ENCODE data around the gene KIDINS220.

Gene KIDINS220

DNA sequence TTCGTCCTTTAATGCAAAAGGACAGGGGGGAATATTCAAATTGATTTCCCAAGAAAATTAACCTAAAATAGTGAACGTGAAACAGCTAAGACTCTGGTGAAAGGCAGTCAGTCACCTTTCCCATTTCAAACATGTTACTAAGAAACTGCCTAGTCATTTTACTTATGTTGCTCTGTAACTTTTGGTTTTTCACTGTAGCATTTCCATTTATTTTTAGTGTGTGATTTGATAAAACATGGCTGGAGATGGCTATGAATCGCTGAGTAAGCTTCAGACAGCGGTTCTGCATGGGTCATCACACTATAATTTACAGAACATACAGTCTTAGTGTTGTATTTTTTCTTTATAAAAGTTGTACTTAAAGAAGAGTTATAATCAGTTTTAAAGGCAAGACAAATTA lies 16.0 kb upstream of the KIDINS220 start:
- Histone ChIP-seq H3K4me3 (ENCODE audit: extremely low read depth, insufficient read depth, low read length, poor library complexity, severe bottlenecking) (no peak overlapping the region), H3K36me3 (ENCODE audit: control insufficient read depth, insufficient read depth, low read length) (peaks cover 16% of the 10 kb centered on the region), H3K4me1 (ENCODE audit: control insufficient read depth, insufficient read depth, low read length, poor library complexity, severe bottlenecking) (no peaks in the 10 kb centered on the region), H3K9me3 (ENCODE audit: control insufficient read depth, low read length) (no peaks in the 10 kb centered on the region), H3K27ac (ENCODE audit: low read depth, low read length, severe bottlenecking) (no peak overlapping the region)
- WGBS, 2 experiments (ENCODE audit: insufficient coverage in 2 of 2), result 100% methylated on average over 1 of the region's 4 CpGs; no CpG with 5 or more reads in 1 of the 2 experiments

GRCh38 chr2:8851811-8852560 lies 14.6 kb upstream of the KIDINS220 start:
- H3K9me3 ChIP-seq (ENCODE audit: control insufficient read depth, low read length), result no peaks in the 10 kb centered on the region
- H3K4me3 ChIP-seq (ENCODE audit: extremely low read depth, insufficient read depth, low read length, poor library complexity, severe bottlenecking), result no peak overlapping the region
- H3K36me3 ChIP-seq (ENCODE audit: control insufficient read depth, insufficient read depth, low read length), result peaks cover 5% of the 10 kb centered on the region
- 82 to 89% methylated on average over 6 to 9 of the region's 10 CpGs for WGBS, 2 experiments (ENCODE audit: insufficient coverage in 2 of 2)
- H3K4me1 ChIP-seq (ENCODE audit: control insufficient read depth, insufficient read depth, low read length, poor library complexity, severe bottlenecking), result no peaks in the 10 kb centered on the region
- no peak overlapping the region for H3K27ac ChIP-seq (ENCODE audit: low read depth, low read length, severe bottlenecking)

DNA sequence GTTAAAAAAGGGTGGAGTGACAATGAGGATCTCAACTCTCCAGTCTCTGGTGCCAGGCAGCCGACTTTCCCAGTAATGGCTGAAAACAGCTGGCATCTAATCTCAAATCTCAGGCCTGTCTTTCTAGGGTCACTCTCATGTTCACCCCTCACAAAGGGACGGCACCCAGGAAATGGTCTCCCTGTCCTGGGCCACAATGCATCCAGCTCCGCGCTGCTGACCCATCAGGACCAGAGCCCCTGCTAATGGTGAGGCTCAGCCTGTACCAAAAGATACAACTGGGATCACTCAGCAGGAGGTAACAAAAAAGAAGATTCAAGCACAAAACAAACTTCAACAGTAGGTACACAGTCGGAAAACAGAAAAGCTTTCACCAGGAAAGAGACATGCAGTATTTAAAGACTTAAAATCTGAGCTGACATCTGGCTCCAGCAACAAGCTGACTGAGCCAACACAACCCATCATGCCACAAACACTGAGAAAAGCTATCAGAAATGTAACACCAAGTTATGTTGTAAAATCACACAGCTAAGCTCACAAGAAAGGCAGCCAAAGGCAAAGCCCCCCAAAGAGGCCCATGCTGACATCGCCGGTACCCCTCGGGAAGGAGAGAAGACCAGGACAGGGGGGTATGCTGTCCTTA lies 13.6 kb upstream of the KIDINS220 start:
- H3K9me3 ChIP-seq (ENCODE audit: control insufficient read depth, low read length), result no peaks in the 10 kb centered on the region
- H3K4me3 ChIP-seq (ENCODE audit: extremely low read depth, insufficient read depth, low read length, poor library complexity, severe bottlenecking), result no peak overlapping the region
- no peak overlapping the region for H3K27ac ChIP-seq (ENCODE audit: low read depth, low read length, severe bottlenecking)
- H3K4me1 ChIP-seq (ENCODE audit: control insufficient read depth, insufficient read depth, low read length, poor library complexity, severe bottlenecking), result no peaks in the 10 kb centered on the region
- H3K36me3 ChIP-seq (ENCODE audit: control insufficient read depth, insufficient read depth, low read length), result no peaks in the 10 kb centered on the region
- 93 to 95% methylated on average over 7 to 8 of the region's 8 CpGs for WGBS, 2 experiments (ENCODE audit: insufficient coverage in 2 of 2)

GRCh38 chr2:8849327-8849726 lies 11.9 kb upstream of the KIDINS220 start:
- WGBS, 2 experiments (ENCODE audit: insufficient coverage in 2 of 2), result 85 to 93% methylated on average over 2 to 4 of the region's 4 CpGs
- H3K36me3 ChIP-seq (ENCODE audit: control insufficient read depth, insufficient read depth, low read length), result no peaks in the 10 kb centered on the region
- H3K4me3 ChIP-seq (ENCODE audit: extremely low read depth, insufficient read depth, low read length, poor library complexity, severe bottlenecking), result no peak overlapping the region
- H3K4me1 ChIP-seq (ENCODE audit: control insufficient read depth, insufficient read depth, low read length, poor library complexity, severe bottlenecking), result no peaks in the 10 kb centered on the region
- no peak overlapping the region for H3K27ac ChIP-seq (ENCODE audit: low read depth, low read length, severe bottlenecking)
- no peaks in the 10 kb centered on the region for H3K9me3 ChIP-seq (ENCODE audit: control insufficient read depth, low read length)

DNA sequence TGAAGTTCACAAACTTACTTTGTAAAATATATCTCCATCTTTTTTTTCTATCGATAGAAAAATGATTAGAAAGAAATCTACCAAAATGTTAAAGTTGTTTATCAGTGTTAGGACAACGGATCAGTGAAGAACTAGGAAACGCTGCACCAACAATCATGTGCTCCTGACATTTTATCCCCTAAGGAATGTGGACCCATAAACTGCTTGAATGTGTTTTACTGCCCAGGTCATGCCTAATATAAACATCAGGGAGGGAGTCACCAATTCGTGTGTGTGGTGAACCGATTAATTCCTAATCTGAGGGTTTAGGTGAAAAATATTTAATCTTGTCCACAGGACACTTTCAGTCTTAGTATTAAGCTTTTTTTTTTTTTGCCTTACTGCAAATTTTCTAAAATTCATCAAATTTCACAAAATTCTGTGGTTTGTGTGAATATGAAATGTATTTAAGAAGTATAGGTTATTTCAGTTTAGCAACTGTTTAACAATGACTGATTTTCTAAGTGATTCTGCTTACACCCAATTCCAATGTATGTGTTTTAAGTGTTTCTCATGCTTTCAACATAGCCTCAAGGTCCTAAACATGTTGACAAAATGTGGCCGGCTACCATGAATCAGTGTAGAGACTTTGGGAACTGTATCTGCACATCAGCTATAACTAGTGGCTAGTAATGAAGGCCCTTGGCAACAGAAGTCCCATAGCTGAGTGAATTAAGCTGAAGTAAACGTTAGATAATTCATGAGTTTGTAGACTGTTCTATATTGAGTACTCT lies 11.1 kb upstream of the KIDINS220 start:
- no peak overlapping the region for H3K4me3 ChIP-seq (ENCODE audit: extremely low read depth, insufficient read depth, low read length, poor library complexity, severe bottlenecking)
- 97 to 100% methylated on average over 3 to 4 of the region's 7 CpGs for WGBS, 2 experiments (ENCODE audit: insufficient coverage in 2 of 2)
- no peaks in the 10 kb centered on the region for H3K36me3 ChIP-seq (ENCODE audit: control insufficient read depth, insufficient read depth, low read length)
- no peaks in the 10 kb centered on the region for H3K4me1 ChIP-seq (ENCODE audit: control insufficient read depth, insufficient read depth, low read length, poor library complexity, severe bottlenecking)
- no peak overlapping the region for H3K27ac ChIP-seq (ENCODE audit: low read depth, low read length, severe bottlenecking)
- no peaks in the 10 kb centered on the region for H3K9me3 ChIP-seq (ENCODE audit: control insufficient read depth, low read length)

GRCh38 chr2:8847400-8847799 lies 10.0 kb upstream of the KIDINS220 start:
- no peak overlapping the region for H3K27ac ChIP-seq (ENCODE audit: low read depth, low read length, severe bottlenecking)
- 94 to 100% methylated on average over 4 to 6 of the region's 6 CpGs for WGBS, 2 experiments (ENCODE audit: insufficient coverage in 2 of 2)
- H3K9me3 ChIP-seq (ENCODE audit: control insufficient read depth, low read length), result no peaks in the 10 kb centered on the region
- no peak overlapping the region for H3K4me3 ChIP-seq (ENCODE audit: extremely low read depth, insufficient read depth, low read length, poor library complexity, severe bottlenecking)
- no peaks in the 10 kb centered on the region for H3K36me3 ChIP-seq (ENCODE audit: control insufficient read depth, insufficient read depth, low read length)
- no peaks in the 10 kb centered on the region for H3K4me1 ChIP-seq (ENCODE audit: control insufficient read depth, insufficient read depth, low read length, poor library complexity, severe bottlenecking)

- no peaks in the 10 kb centered on the region for H3K4me1 ChIP-seq (ENCODE audit: control insufficient read depth, insufficient read depth, low read length, poor library complexity, severe bottlenecking)
- peaks cover 5% of the 10 kb centered on the region for H3K9me3 ChIP-seq (ENCODE audit: control insufficient read depth, low read length)
- no peak overlapping the region for H3K27ac ChIP-seq (ENCODE audit: low read depth, low read length, severe bottlenecking)
- H3K4me3 ChIP-seq (ENCODE audit: extremely low read depth, insufficient read depth, low read length, poor library complexity, severe bottlenecking), result no peak overlapping the region
- no peaks in the 10 kb centered on the region for H3K36me3 ChIP-seq (ENCODE audit: control insufficient read depth, insufficient read depth, low read length)
- 83 to 95% methylated on average over 4 of the region's 4 CpGs for WGBS, 2 experiments (ENCODE audit: insufficient coverage in 2 of 2)
Observed at GRCh38 chr2:8841932-8842331, 4.5 kb upstream of the KIDINS220 start.

DNA sequence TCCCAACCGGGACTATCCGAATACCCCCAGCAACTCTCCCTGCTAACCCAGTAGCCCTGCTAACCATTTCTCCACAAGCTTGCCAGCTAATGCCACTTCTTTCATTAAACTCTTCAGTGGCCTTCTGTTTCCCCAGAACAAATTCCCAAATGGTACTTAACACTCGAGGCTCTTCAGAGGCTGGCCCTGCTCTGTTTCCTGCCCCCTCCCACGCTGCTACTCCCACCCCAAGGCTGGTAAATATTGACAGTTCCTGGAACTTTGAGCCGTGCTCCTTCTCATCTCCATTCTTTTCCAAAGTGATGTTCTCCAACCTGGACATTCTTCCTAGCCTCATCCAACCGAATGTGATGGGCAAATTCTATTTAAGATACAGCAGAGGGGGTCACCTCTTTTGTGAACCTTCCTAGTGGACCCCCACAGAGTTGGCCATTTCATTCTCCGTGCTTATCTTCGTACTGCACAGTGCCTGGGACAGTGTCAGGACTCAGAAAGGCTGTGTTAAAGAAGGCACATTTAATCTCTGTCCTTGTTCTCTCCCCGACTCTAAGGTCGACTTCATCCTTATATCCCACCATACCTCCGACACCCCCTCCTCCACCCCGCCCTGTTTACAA lies 3.2 kb upstream of the KIDINS220 start:
- Histone ChIP-seq H3K4me1 (ENCODE audit: control insufficient read depth, insufficient read depth, low read length, poor library complexity, severe bottlenecking) (no peaks in the 10 kb centered on the region), H3K9me3 (ENCODE audit: control insufficient read depth, low read length) (peaks cover 5% of the 10 kb centered on the region), H3K27ac (ENCODE audit: low read depth, low read length, severe bottlenecking) (no peak overlapping the region), H3K4me3 (ENCODE audit: extremely low read depth, insufficient read depth, low read length, poor library complexity, severe bottlenecking) (no peak overlapping the region), H3K36me3 (ENCODE audit: control insufficient read depth, insufficient read depth, low read length) (no peaks in the 10 kb centered on the region)
- 88 to 91% methylated on average over 6 to 9 of the region's 12 CpGs for WGBS, 2 experiments (ENCODE audit: insufficient coverage in 2 of 2)

DNA sequence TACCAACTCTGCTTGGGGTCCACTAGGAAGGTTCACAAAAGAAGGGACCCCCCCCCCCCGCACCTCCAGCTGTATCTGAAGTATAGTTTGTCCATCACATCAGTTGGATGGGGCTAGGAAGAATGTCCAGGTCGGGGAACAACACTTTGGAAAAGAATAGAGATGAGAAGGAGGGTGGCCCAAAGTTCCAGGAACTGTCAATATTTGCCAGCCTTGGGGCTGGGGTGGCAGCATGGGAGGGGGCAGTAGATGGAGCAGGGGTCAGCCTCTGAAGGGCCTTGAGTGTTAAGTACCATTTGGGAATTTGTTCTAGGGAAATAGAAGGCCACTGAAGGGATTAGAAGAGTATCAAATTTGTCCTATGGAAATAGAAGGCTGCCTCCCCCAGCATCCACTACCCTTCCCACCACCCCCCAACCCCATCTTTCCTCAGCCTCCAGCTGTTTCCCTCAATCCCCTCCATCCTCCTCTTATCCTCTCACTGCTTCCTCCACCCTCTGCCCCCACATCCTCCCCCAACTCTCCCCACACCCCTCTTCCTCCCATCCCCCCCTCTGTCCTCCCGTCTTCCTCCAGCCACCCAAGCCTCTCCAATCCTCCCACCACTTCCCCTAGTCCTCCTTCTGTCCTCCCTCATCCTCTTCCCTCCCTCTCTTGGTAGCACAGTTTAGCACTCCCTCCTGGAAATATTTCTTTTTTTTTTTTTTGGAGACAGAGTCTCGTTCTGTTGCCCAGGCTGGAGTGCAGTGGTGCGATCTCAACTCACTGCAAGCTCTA lies 2.0 kb upstream of the KIDINS220 start:
- 94 to 100% methylated on average over 1 to 4 of the region's 5 CpGs for WGBS, 2 experiments (ENCODE audit: insufficient coverage in 2 of 2)
- H3K36me3 ChIP-seq (ENCODE audit: control insufficient read depth, insufficient read depth, low read length), result no peaks in the 10 kb centered on the region
- H3K4me3 ChIP-seq (ENCODE audit: extremely low read depth, insufficient read depth, low read length, poor library complexity, severe bottlenecking), result no peak overlapping the region
- H3K27ac ChIP-seq (ENCODE audit: low read depth, low read length, severe bottlenecking), result no peak overlapping the region
- H3K4me1 ChIP-seq (ENCODE audit: control insufficient read depth, insufficient read depth, low read length, poor library complexity, severe bottlenecking), result no peaks in the 10 kb centered on the region
- H3K9me3 ChIP-seq (ENCODE audit: control insufficient read depth, low read length), result peaks cover 5% of the 10 kb centered on the region

DNA sequence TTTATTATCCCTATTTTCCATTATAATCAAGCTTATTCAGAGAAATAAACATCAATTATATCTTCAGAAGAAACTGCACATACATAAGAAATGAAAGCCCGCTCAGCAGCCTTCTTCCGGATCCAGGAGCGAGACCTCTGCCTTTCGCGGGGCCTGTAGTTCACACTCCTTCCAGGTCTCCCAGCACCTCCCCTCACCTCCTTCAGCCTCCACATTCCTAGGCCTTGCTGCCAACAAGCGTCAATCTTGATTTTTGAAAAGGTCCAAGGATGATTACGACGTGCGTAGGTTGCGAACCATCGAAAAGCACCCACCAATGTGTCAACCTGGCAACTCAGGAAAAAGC lies 355 bp upstream of the KIDINS220 start:
- Histone ChIP-seq H3K4me1 (ENCODE audit: control insufficient read depth, insufficient read depth, low read length, poor library complexity, severe bottlenecking) (peaks cover 4% of the 10 kb centered on the region), H3K4me3 (ENCODE audit: extremely low read depth, insufficient read depth, low read length, poor library complexity, severe bottlenecking) (peak overlapping the region; percentile 93), H3K36me3 (ENCODE audit: control insufficient read depth, insufficient read depth, low read length) (no peaks in the 10 kb centered on the region), H3K27ac (ENCODE audit: low read depth, low read length, severe bottlenecking) (no peak overlapping the region), H3K9me3 (ENCODE audit: control insufficient read depth, low read length) (peaks cover 5% of the 10 kb centered on the region)
- WGBS, 2 experiments (ENCODE audit: insufficient coverage in 2 of 2), result 81 to 86% methylated on average over 11 of the region's 11 CpGs
